ENCODE data around the gene ATP12A.

Gene ATP12A

DNA sequence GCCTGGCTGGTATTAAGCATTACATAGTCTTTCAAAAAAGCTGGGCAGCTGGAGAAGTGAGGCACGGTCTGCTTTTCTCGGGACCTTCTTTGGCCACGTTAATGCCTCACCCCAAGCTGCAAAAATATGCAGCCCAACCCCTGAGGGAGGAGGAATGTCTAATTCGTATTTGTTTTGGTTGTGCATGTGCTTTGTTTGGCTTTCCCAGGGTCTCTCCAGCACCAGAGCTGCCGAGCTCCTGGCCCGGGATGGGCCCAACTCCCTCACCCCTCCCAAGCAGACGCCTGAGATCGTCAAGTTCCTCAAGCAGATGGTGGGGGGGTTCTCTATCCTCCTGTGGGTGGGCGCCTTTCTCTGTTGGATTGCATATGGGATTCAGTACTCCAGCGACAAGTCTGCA, 7.9 kb downstream of the ATP12A start:
- no peak for DNase-seq (ENCODE audit: low read depth)

DNA sequence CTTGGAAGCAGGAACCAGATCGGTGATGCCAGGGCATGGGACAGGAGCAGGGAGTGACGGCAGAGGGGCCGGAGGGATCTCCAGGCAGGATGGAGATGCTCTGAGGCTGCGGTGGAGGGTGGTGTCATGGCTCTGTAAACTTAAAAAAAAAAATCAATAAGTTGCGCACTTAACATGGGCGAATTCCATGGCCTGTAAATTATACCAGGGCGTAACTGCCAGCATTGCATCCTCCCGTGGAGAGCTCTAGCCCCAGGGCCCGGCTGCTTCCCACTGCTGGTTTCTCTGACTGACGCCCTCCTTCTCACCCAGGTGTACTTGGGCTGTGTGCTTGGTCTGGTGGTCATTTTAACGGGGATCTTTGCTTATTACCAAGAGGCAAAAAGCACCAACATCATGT, 8.7 kb downstream of the ATP12A start:
- no peak for DNase-seq (ENCODE audit: low read depth)

DNA sequence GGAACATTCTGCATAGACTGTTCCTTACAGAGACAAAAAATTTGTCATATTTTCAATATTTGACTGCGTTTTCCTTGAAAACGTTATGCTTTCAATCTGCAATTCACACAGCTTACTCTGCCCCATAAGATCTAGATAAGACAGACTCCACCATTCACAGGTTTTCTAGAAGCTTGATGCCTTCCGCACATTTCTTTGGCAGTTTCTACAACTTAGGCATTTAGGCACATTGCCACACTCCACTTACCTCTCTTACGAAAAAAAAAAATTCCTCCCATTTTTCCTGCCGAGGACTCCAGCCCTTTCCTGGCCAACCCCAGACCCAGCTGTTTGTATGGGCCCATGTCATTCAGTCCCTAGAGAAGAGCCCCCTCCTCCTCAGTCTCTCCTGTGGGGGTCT, 11.2 kb downstream of the ATP12A start:
- DNase-seq (ENCODE audit: low read depth) = no peak

DNA sequence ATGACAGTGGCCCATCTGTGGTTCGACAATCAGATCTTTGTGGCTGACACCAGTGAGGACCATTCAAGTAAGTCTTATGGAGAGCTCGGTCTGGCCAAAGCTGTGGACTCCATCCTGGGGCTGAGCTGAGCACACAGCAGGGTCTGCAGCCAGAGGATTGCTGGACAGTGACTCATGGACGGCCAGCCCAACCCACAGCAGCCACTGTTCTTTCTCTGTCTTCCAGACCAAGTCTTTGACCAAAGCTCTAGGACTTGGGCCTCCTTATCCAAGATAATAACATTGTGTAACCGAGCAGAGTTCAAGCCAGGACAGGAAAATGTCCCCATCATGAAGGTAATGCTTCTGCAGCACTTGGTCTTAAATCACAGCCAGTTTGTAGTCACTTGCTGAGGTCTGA, 12.4 kb downstream of the ATP12A start:
- DNase-seq (ENCODE audit: low read depth) = no peak

DNA sequence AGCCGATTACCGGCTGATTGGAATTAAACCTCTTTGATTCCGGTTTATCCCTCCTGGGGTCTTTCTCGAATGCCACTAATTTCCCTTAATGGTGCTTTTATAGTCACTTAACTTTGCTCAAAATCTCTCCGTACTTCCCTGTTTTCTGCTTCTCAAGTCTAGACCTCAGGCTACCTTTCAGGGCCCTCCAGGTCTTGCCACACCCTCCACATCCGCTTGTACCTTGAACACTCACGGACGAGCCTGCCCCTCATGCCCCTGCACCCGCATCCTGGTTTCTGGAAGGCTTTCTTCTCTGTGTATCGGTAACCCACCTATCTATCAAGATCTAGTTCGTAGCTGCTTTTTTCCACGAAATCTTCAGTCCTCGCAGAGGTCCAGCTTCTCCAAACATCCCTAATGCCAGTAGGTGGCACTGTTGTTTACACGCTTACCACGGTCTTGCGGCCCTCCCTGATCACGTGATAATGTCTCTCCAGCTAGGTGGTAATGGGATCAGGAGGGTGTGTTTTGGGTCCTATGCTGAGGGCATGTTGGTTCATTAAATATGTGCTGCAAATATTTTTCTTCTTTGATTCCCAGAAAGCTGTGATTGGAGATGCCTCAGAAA, 13.8 kb downstream of the ATP12A start:
- DNase-seq (ENCODE audit: low read depth) = no peak

DNA sequence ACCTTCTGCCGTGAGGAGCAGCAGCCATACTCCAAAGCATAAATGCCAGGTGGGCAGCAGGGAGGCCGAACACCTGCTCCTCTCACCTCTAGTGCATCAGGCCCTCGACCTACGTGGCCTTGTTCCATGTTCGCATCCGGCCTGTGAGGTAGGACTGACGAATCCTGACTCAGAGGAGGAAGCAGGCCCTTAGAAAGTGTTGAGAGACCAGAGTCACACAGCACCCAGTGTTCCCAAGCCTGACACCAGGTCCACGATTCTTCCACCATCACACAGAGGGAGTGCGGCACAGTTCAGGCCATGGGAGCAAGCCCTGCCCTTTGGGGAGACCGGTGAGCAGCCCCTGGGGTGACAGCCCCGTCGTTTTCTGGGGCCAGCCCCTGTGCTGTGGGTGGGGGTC, 14.7 kb downstream of the ATP12A start:
- no peak for DNase-seq (ENCODE audit: low read depth)

DNA sequence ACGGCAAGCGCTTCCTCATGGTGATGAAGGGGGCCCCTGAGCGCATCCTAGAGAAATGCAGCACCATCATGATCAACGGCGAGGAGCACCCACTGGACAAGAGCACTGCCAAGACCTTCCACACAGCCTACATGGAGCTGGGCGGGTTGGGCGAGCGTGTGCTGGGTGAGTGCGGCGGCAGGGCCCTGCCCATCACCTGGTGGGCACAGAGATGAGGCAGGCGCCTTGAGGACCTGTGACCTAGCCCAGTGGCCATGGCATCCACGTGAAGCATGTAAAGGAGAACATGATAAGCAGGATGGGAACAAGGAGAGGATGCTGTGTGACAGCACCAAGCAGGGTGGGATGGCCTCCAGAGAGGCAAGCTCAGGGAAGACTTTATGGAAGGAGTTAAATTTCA, 18.5 kb downstream of the ATP12A start:
- DNase-seq (ENCODE audit: low read depth) = no peak

DNA sequence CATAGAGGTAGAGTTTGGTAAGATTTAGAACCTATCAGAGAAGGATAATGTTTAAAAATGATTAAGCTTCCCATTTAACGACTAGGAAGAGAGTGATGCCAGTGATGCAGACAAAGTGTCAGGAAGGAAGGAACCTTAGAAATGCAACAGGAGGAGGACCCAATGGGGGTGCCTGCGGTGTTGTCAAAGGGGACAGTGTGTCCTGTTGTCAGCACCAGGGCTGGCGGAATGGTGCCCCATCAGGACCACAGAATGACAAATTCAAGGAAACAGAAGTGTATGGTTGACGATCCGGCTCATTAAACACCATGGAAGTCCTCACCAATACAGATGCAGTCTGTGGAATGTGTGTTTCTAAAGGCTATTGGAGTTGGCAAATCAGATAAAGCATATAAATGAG, 19.3 kb downstream of the ATP12A start:
- DNase-seq (ENCODE audit: low read depth) = no peak

DNA sequence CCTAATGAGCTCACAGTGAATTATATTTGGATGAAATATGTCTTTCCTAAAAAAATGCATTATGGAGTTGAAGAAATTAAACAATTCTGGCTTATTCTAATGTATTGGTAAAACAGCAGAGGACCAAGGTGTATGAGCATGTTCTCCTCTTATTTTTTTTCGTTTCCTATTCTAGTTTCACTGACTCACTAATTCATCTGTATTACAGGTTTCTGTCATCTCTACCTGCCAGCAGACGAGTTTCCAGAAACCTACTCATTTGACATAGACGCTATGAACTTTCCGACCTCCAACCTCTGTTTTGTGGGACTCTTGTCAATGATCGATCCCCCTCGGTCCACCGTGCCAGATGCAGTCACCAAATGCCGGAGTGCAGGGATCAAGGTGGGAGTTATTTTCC, 20.3 kb downstream of the ATP12A start:
- DNase-seq (ENCODE audit: low read depth) = no peak

DNA sequence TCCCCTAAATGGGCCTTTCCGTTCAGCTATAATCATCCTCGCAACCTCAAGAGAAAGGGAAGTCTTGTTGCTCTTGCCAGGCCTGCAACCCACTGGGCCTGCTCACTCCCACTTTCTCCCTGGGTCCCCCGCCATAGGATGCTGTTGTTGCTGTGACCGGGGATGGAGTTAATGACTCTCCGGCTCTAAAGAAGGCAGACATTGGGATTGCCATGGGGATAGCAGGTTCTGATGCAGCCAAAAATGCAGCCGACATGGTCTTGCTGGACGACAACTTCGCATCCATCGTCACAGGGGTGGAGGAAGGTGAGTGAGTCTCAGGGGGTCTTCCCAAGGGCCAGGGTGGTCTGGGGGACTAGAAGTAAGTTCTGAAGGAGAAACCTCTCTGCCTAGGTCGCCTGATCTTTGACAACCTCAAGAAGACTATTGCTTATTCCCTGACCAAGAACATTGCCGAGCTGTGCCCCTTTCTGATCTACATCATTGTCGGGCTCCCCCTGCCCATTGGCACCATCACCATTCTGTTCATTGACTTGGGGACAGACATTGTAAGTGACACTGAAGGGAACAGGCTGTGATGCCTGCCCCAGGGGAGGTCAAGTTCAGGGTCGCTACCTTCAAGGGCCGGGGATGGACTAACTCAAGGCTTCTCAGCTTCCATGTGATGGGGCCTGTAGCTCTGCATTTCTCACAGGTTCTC, 26.8 kb downstream of the ATP12A start:
- no peak for DNase-seq (ENCODE audit: low read depth)

DNA sequence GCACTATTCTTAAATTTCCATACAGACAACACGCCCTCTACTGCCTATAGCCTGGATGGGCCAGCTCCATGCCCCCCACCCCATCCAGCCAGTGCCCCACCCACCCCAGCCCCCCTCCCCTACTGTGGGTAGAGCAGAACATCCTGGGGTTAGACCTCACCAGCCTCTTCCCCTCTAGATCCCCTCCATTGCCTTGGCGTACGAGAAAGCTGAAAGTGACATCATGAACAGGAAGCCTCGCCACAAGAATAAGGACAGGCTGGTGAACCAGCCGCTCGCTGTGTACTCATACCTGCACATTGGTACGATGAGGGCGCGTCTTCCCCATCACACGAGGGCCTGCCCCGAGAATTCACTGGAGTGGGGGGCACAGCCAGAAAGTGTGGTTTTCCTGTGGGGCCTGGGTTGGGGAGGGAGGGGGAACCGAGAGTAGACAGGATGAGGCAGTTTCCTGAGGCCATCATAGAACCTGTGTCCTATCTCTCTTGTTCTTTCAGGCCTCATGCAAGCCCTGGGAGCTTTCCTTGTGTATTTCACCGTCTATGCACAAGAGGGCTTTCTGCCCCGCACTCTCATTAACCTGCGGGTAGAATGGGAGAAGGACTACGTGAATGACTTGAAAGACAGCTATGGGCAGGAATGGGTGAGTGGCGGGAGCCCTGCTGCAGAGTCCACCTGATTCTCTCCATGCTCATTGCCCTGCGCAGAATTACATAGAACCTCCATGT, 29.1 kb downstream of the ATP12A start:
- DNase-seq (ENCODE audit: low read depth) = peak; percentile 15

DNA sequence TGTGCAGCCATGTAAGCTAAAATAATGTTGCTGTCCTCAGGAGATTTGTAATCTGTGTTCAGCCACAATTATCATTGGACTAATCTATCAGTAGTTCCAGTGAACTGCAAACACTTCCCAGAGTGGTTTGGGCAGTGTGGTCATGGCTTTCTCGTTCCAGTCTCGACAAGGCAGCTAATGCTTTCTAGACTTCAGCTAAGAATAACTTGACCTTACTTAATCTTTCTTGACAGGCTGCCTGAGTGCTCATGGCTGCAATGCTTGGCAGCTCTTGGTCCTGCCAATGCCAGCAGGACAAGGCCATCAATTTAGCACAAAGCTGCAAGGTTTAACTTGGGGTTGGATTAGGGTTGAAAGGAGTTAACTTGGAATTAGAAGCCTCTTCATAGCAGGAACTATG, 32.8 kb downstream of the ATP12A start:
- no peak for DNase-seq (ENCODE audit: low read depth)

DNA sequence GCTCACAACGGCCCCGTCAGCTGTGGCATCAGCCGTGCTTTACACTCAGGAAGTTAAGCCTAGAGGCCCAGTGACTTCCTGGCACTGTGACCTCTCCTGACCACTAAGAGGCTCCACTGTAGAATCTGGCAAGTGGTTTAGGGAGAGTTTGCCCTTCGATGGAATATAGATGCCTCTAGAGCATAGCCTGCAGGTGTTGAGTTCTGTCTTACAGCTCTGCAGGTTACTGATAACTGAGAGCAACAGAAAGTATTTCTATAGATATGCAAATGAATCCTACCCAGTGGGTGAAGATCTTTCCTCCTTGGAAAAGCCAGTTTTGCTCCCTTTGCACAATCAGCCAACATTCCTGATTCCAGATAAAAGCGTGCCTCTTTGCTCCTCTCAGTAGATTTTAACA, 35.8 kb downstream of the ATP12A start:
- DNase-seq (ENCODE audit: low read depth) = no peak

DNA sequence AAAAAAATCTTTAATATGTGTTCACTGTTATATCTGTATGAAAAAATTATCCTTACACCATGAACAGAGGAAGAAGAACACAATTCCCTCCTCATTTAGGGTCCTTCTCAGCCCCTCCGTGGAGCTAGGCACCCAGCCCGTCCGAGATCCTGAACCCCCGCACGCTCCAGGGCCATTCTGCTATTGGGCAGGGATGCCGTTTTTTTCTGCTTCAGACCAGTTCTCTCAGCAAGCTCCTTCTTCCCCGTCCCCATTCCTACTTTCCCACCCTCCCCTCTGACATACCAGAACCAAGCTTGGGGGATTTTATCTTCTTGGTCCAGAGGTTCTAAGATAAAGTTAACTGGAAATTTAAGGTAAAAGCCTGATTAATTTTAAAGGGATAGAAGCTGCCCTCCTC, 36.2 kb downstream of the ATP12A start:
- DNase-seq (ENCODE audit: low read depth) = no peak

DNA sequence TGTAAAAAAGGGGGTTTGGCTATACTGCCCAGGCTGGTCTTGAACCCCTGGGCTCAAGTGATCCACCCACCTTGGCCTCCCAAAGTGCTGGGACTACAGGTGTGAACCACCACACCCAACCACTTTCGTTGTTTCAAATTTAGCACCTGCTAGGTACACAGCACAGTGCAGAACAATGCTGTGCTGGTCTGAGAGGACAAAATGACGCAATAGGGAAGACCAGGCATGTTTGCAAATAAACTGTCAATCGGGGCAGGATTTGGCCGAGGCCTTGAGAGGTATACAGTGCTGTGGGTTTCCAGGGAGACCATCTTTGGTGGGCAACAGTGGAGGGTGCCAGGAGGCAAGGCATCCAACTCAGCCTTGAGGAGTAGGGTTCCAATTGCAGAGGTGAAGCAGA, 37.0 kb downstream of the ATP12A start:
- no peak for DNase-seq (ENCODE audit: low read depth)

DNA sequence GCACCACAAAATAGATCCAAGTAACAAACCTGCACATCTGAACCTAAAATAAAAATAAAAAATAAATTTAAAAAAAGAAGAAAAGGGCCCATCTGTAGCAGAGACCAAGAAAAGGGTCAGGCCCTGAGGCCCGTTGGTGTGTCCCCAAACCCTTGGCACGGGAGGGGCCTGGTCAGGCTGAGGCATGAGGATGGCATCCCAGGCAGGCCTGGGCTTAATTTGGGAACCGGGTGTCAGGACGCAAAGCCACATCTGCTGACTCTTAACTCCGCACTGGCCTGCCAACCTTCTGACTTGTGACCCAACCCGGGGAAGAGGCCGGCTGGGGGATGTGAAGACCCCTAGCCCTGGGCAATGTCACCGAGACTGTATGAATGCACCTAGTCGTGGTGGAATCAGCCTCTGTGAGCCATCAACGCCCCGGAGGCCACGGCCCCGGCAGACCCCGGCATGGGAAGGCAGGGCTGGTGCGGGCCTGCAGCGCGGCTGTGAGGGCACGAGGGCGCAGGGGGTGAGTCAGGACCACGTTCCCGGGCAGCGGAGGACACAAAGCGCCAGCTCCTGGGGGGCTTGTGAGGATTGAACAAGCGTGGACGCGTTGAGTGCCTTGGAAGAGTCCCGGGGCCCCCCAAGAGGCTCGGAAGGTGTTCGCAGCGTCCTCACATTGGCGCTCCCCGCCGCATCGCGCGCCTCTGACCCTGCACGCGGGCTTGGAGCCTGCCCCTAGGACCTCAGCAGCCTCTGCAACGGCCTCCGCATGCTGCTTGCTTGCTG, 38.2 kb downstream of the ATP12A start:
- DNase-seq (ENCODE audit: low read depth) = no peak

DNA sequence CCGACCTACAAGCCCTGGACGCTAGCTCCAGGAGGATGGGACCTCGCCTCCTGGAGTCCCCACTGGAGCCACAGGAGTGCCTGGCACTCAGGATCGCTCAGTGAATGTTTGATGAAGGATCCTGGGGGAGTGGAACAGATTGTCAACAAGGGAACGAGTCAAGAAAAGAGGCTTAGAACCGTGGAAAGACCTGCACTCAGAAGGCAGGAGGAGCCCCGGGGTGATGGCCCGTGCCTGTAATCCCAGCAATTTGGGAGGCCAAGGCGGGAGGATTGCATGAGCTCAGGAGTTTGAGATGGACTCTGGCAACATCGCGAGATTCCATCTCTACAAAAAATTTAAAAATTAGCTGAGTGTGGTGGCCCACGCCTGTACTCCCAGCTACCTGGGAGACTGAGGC, 38.9 kb downstream of the ATP12A start:
- DNase-seq (ENCODE audit: low read depth) = no peak

DNA sequence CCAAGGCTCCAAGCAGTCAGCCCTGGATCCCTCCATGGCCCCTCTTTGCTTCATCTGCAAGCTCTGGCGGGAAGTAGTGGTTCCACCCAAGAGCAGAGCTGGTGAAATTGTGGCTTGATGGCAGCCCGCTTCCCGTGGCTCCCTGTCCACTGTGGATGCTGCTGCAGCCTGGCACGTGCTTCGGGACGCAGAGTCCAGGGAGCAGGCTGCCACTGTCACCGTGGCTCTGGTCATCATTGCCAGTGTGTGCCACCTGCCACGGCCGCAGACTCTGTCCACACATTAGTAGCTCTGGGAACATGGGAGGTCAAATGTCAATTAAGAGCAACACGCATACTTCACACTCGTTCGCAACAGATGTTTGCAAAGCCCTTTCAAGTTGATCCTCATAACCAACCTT, 43.0 kb downstream of the ATP12A start:
- no peak for DNase-seq (ENCODE audit: low read depth)

DNA sequence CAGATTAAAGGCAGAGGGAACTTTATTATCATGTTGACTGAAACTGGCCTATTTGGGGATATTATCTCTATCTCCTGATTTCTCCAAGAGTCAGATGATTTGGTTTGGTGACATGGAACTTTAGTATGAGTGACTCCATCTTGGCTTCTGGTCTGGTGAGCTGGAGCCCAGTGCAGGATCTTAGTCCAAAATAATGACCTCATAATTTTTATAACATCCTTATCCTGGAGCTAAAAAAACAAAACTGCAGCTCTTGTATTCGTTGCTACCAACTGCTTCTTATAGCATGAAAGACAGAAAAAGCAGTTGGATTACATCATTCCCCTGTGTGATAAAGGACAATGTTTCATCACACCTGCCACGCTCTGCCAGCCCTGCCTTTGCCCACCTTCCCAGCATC, 44.5 kb downstream of the ATP12A start:
- no peak for DNase-seq (ENCODE audit: low read depth)

DNA sequence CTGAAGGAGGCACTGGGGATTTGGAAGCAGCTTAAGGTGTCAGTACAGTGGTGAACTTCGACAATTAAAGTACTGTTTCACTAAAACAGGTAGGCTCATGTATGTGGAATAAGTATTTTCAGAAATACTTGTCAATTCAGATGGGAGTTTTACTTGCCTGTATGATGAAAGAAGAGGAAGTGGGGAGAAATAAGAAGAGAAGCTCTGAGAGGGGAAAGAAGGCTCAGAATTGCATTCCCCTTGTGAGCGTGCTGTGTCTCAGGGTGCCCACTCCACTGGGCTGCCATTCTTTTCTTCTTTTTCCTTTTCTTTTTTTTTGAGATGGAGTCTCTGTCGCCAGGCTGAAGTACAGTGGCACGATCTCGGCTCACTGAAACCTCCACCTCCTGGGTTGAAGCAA, 45.2 kb downstream of the ATP12A start:
- no peak for DNase-seq (ENCODE audit: low read depth)

DNA sequence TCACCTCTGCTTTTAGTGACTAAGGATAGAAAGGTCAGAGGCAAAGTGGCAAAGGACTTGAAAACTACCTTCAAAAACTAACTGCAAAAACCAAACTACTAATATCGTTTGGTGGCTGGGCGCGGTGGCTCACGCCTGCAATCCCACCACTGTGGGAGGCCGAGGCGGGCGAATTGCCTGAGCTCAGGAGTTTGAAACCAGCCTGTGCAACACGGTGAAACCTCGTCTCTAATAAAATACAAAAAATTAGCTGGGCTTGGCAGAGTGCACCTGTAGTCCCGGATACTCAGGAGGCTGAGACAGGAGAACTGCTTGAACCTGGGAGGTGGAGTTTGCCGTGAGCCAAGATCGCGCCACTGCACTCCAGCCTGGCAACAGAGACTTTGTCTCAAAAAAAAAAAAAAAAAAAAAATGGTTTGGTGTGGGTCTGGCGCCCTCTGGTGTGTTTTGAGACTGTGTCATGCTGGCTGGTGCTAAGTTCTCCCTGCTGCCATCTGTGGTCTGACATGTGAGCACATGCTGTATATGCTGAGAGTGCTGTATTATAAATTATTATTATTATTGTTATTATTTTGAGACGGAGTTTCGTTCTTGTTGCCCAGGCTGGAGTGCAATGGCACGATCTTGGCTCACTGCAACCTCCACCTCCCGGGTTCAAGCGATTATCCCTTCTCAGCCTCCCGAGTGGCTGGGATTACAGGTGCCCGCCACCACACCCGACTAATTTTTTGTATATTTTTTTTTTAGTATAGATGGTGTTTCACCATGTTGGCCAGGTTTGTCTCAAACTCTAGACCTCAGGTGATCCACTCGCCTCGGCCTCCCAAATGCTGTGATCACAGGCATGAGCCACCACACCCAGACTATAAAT, 47.8 kb downstream of the ATP12A start:
- peak; percentile 41 for DNase-seq (ENCODE audit: low read depth)

Measured in stimulated activated CD8-positive, alpha-beta memory T cell treated with anti-CD3 and anti-CD28 coated beads, Interleukin-4, amount 100 ng/mL, for 24 hours (primary cell).